Motor neuron (in vitro differentiated cells): ENCODE measurements around the gene EARS2. TPM values are rescaled to one million over a fixed set of nuclear protein-coding genes. Genes with fewer than 3 reads are reported as not detected.
A peak's percentile ranks its signal among the peaks of the same experiment; 100 is the strongest.
"Not testable (repeated sequence)": the region's sequence is repeated elsewhere in the genome, so short reads cannot be mapped to it uniquely, and the experiment has no call there.

Experiments used
- ATAC-seq, 8 experiments: fragments of 200-7000 bp; cut with Tn5 transposase; replicated peaks in 6 of 8; 2 replicates each; pipeline ENCODE4 v1.8.0; 2021; ENCODE audit warnings: mild to moderate bottlenecking in 8 of 8, moderate library complexity in 8 of 8
- H3K27ac ChIP-seq, 2 donors: fragments of 250-450 bp; sonication (Bioruptor Pico); 2 replicates each; pipeline ENCODE4 v1.9.0; 2021; ENCODE audit warnings: antibody characterized with exemption in 2 of 2, mild to moderate bottlenecking in 2 of 2, moderate library complexity in 1 of 2
- H3K4me1 ChIP-seq, 2 donors: fragments of 250-450 bp; sonication (Bioruptor Pico); replicated peaks in 1 of 2; 2 replicates each; pipeline ENCODE4 v1.6.1; 2021; ENCODE audit warnings: antibody characterized with exemption in 2 of 2, mild to moderate bottlenecking in 2 of 2, moderate library complexity in 1 of 2
- H3K4me3 ChIP-seq, 5 donors: fragments of 250-450 bp; sonication (Bioruptor Pico); 2 replicates each; pipeline ENCODE4 v1.9.0; 2021; ENCODE audit warnings: antibody characterized with exemption in 5 of 5, mild to moderate bottlenecking in 5 of 5, moderate library complexity in 4 of 5
- WGBS, 10 experiments: fragments of 450-650 bp; shearing (Covaris generic); methylation state at CpG; one replicate each; pipeline ENCODE4 v1.0.0; 2022; 5-methylcytosine and 5-hydroxymethylcytosine counted together
- in situ Hi-C, 9 experiments: fragments of 400-800 bp; cut with MboI; loops; one replicate each; pipeline ENCODE4 v1.15.0; 2021; ENCODE audit warnings: low sequenced_read_pairs in 9 of 9, low pct_unique_long_range_greater_than_20kb in 2 of 9; ENCODE audit not compliant: unreplicated experiment in 9 of 9
- total RNA-seq, 8 experiments: library from RNA; unstranded; fragments of 300-600 nt; gene quantifications; 2 replicates each; pipeline versions ENCODE4 v1.2.3 to v1.2.4, GENCODE V29; 2022

The EARS2 gene
- total RNA-seq, 8 experiments from 2014 or later = 15.2 to 40.6 (median 26.4) TPM

GRCh38 chr16:23561586-23561985 lies 4.4 kb upstream of the EARS2 start:
- Histone ChIP-seq H3K27ac (no peak overlapping the region), H3K4me3 (no peak overlapping the region), H3K4me1 (peaks cover 6 to 10% of the 10 kb centered on the region in 2 donors)
- 66 to 100% (median 94%) methylated on average over 1 to 5 of the region's 5 CpGs; no CpG with 5 or more reads in 4 of the 10 experiments for WGBS, 10 experiments
- in situ Hi-C loops = no loop called here
- ATAC-seq = no peak

GRCh38 chr16:23557779-23558702 lies 891 bp upstream of the EARS2 start:
- 0 to 44% (median 2%) methylated on average over 1 to 6 of the region's 60 CpGs; no CpG with 5 or more reads in 2 of the 10 experiments for WGBS, 10 experiments

GRCh38 chr16:23554536-23554935 lies 2.6 kb downstream of the EARS2 start:
- no peak overlapping the region for H3K27ac ChIP-seq
- H3K4me1 ChIP-seq = peaks cover 12 to 14% of the 10 kb centered on the region in 2 donors
- no peak for ATAC-seq
- WGBS, 10 experiments = 40 to 100% (median 78%) methylated on average over 1 to 3 of the region's 3 CpGs; no CpG with 5 or more reads in 3 of the 10 experiments
- no peak overlapping the region for H3K4me3 ChIP-seq
- in situ Hi-C loops = no loop called here

More at GRCh38 chr16:23557779-23558702, 891 bp upstream of the EARS2 start:
- in situ Hi-C loops = no loop called here
- Histone ChIP-seq H3K4me1 (peaks cover 12 to 14% of the 10 kb centered on the region in 2 donors), H3K27ac (peak overlapping the region; percentile 95 to 97), H3K4me3 (peak overlapping the region; percentile 70 to 93 (median 81))
- ATAC-seq = peak in 6 of 8 experiments; percentile 11 to 37 (median 19)

GRCh38 chr16:23552161-23552560 lies 5.0 kb downstream of the EARS2 start:
- no peak overlapping the region for H3K4me3 ChIP-seq
- WGBS, 10 experiments = 50 to 100% (median 82%) methylated on average over 1 to 6 of the region's 6 CpGs; no CpG with 5 or more reads in 1 of the 10 experiments
- no peak for ATAC-seq
- no peak overlapping the region for H3K27ac ChIP-seq
- H3K4me1 ChIP-seq = peaks cover 6% of the 10 kb centered on the region in 2 donors
- in situ Hi-C loops = no loop called here

GRCh38 chr16:23549938-23550337 lies 7.2 kb downstream of the EARS2 start:
- no peak overlapping the region for H3K27ac ChIP-seq
- in situ Hi-C loops = no loop called here
- no peak overlapping the region for H3K4me3 ChIP-seq
- 94 to 100% (median 97%) methylated on average over 1 to 5 of the region's 5 CpGs; no CpG with 5 or more reads in 5 of the 10 experiments for WGBS, 10 experiments
- ATAC-seq = no peak
- no peaks in the 10 kb centered on the region for H3K4me1 ChIP-seq

GRCh38 chr16:23544436-23544835 lies 12.7 kb downstream of the EARS2 start:
- no peak overlapping the region for H3K4me3 ChIP-seq
- WGBS, 10 experiments = 80 to 100% (median 89%) methylated on average over 1 to 9 of the region's 14 CpGs; no CpG with 5 or more reads in 4 of the 10 experiments
- ATAC-seq = peak in 1 of 8 experiments; percentile 42
- no peak overlapping the region for H3K27ac ChIP-seq
- in situ Hi-C loops = no loop called here
- H3K4me1 ChIP-seq = no peaks in the 10 kb centered on the region

GRCh38 chr16:23540817-23541178 lies 16.4 kb downstream of the EARS2 start:
- H3K27ac ChIP-seq, H3K4me3 ChIP-seq, H3K4me1 ChIP-seq, ATAC-seq, in situ Hi-C loops: not testable (repeated sequence)
- 83 to 100% (median 95%) methylated on average over 1 to 3 of the region's 3 CpGs; no CpG with 5 or more reads in 5 of the 10 experiments for WGBS, 10 experiments

GRCh38 chr16:23539984-23540816 lies 16.9 kb downstream of the EARS2 start:
- H3K4me1 ChIP-seq = peaks cover 0 to 2% of the 10 kb centered on the region in 2 donors
- no peak overlapping the region for H3K27ac ChIP-seq
- in situ Hi-C loops = no loop called here
- 75 to 100% (median 92%) methylated on average over 3 to 9 of the region's 11 CpGs; no CpG with 5 or more reads in 1 of the 10 experiments for WGBS, 10 experiments
- no peak overlapping the region for H3K4me3 ChIP-seq
- peak in 1 of 8 experiments; percentile 10 for ATAC-seq

- WGBS, 10 experiments = 50 to 100% (median 95%) methylated on average over 1 of the region's 1 CpG; no CpG with 5 or more reads in 6 of the 10 experiments
- in situ Hi-C loops = no loop called here
- Histone ChIP-seq H3K4me3 (no peak overlapping the region), H3K4me1 (peaks cover 0 to 2% of the 10 kb centered on the region in 2 donors), H3K27ac (no peak overlapping the region)
- no peak for ATAC-seq
Measured at GRCh38 chr16:23538919-23539278, 18.3 kb downstream of the EARS2 start.

GRCh38 chr16:23537390-23537789 lies 19.8 kb downstream of the EARS2 start:
- H3K27ac ChIP-seq = no peak overlapping the region
- ATAC-seq = no peak
- H3K4me3 ChIP-seq = no peak overlapping the region
- peaks cover 0 to 2% of the 10 kb centered on the region in 2 donors for H3K4me1 ChIP-seq
- 41 to 100% (median 80%) methylated on average over 1 to 3 of the region's 3 CpGs; no CpG with 5 or more reads in 2 of the 10 experiments for WGBS, 10 experiments
- in situ Hi-C loops = no loop called here

GRCh38 chr16:23535901-23536300 lies 21.2 kb downstream of the EARS2 start:
- in situ Hi-C loops = no loop called here
- Histone ChIP-seq H3K27ac (no peak overlapping the region), H3K4me3 (no peak overlapping the region), H3K4me1 (peaks cover 0 to 2% of the 10 kb centered on the region in 2 donors)
- WGBS, 10 experiments = 100% methylated on average over 1 to 2 of the region's 2 CpGs; no CpG with 5 or more reads in 5 of the 10 experiments
- no peak for ATAC-seq

- in situ Hi-C loops = no loop called here
- 67 to 100% (median 99%) methylated on average over 1 to 8 of the region's 19 CpGs; no CpG with 5 or more reads in 2 of the 10 experiments for WGBS, 10 experiments
- H3K4me1 ChIP-seq = peaks cover 0 to 2% of the 10 kb centered on the region in 2 donors
- H3K27ac ChIP-seq = no peak overlapping the region
- no peak overlapping the region for H3K4me3 ChIP-seq
- no peak for ATAC-seq
Measured at GRCh38 chr16:23534868-23535860, 22.0 kb downstream of the EARS2 start.
